ES-I3 (cell line): Measurements from ENCODE around the gene BDH2.

Experiments used
- H3K36me3 ChIP-seq: 2 replicates; pipeline ENCODE4 v1.6.1; 2013; ENCODE audit warnings: mild to moderate bottlenecking, low read length, control low read depth, moderate library complexity; ENCODE audit not compliant: insufficient read depth
- H3K4me1 ChIP-seq: 2 replicates; pipeline ENCODE4 v1.6.1; 2013; ENCODE audit warnings: mild to moderate bottlenecking, control low read depth, low read length; ENCODE audit not compliant: insufficient read depth
- H3K9ac ChIP-seq: 2 replicates; pipeline ENCODE4 v1.6.1; 2013; ENCODE audit warnings: low read depth, mild to moderate bottlenecking, low read length, moderate library complexity
- H3K9me3 ChIP-seq: 2 replicates; pipeline ENCODE4 v1.6.1; 2013; ENCODE audit warnings: mild to moderate bottlenecking, low read length, moderate library complexity; ENCODE audit not compliant: control insufficient read depth, insufficient read depth

The BDH2 gene

GRCh38 chr4:103098341-103098740 is 1.3 kb downstream of the BDH2 start:
- Histone ChIP-seq H3K9ac (no peak overlapping the region), H3K9me3 (no peaks in the 10 kb centered on the region), H3K4me1 (peaks cover 5% of the 10 kb centered on the region; the same call in 1 of the 2 replicates), H3K36me3 (no peaks in the 10 kb centered on the region)

- Histone ChIP-seq H3K9me3 (no peaks in the 10 kb centered on the region), H3K36me3 (no peaks in the 10 kb centered on the region), H3K4me1 (peaks cover 5% of the 10 kb centered on the region; the same call in 1 of the 2 replicates), H3K9ac (no peak overlapping the region)
Measured at GRCh38 chr4:103097112-103097511, 2.5 kb downstream of the BDH2 start.

GRCh38 chr4:103095080-103095479 is 4.6 kb downstream of the BDH2 start:
- H3K9me3 ChIP-seq = no peaks in the 10 kb centered on the region
- H3K36me3 ChIP-seq = no peaks in the 10 kb centered on the region; the same call in 1 of the 2 replicates
- peaks cover 5% of the 10 kb centered on the region; the same call in 1 of the 2 replicates for H3K4me1 ChIP-seq
- no peak overlapping the region for H3K9ac ChIP-seq

- Histone ChIP-seq H3K9ac (no peak overlapping the region), H3K4me1 (no peaks in the 10 kb centered on the region), H3K36me3 (peaks cover 2% of the 10 kb centered on the region), H3K9me3 (no peaks in the 10 kb centered on the region)
Measured at GRCh38 chr4:103092245-103092644, 7.4 kb downstream of the BDH2 start.

- H3K9me3 ChIP-seq = no peaks in the 10 kb centered on the region
- H3K9ac ChIP-seq = no peak overlapping the region
- H3K36me3 ChIP-seq = peaks cover 3% of the 10 kb centered on the region
- no peaks in the 10 kb centered on the region for H3K4me1 ChIP-seq
Measured at GRCh38 chr4:103091601-103092223, 7.9 kb downstream of the BDH2 start.

- H3K9ac ChIP-seq = no peak overlapping the region
- no peaks in the 10 kb centered on the region for H3K4me1 ChIP-seq
- H3K36me3 ChIP-seq = peaks cover 3% of the 10 kb centered on the region
- H3K9me3 ChIP-seq = no peaks in the 10 kb centered on the region
Measured at GRCh38 chr4:103089481-103089880, 10.2 kb downstream of the BDH2 start.

GRCh38 chr4:103086551-103086950 is 13.1 kb downstream of the BDH2 start:
- Histone ChIP-seq H3K36me3 (peaks cover 3% of the 10 kb centered on the region), H3K4me1 (no peaks in the 10 kb centered on the region), H3K9ac (no peak overlapping the region), H3K9me3 (no peaks in the 10 kb centered on the region)

- peaks cover 3% of the 10 kb centered on the region for H3K36me3 ChIP-seq
- no peak overlapping the region for H3K9ac ChIP-seq
- no peaks in the 10 kb centered on the region for H3K4me1 ChIP-seq
- H3K9me3 ChIP-seq = no peaks in the 10 kb centered on the region
Measured at GRCh38 chr4:103085555-103086196, 14.0 kb downstream of the BDH2 start.

GRCh38 chr4:103079621-103080020 is 20.0 kb downstream of the BDH2 start:
- Histone ChIP-seq H3K36me3 (no peaks in the 10 kb centered on the region), H3K9ac (no peak overlapping the region), H3K9me3 (no peaks in the 10 kb centered on the region), H3K4me1 (no peaks in the 10 kb centered on the region)

- no peaks in the 10 kb centered on the region for H3K36me3 ChIP-seq
- H3K9ac ChIP-seq = peak within 1 kb of the TSS; percentile 89
- H3K4me1 ChIP-seq = no peaks in the 10 kb centered on the region
- no peaks in the 10 kb centered on the region for H3K9me3 ChIP-seq
Measured at GRCh38 chr4:103076747-103077347, 22.8 kb downstream of the BDH2 start, which contains the start of gene SLC9B2. SLC9B2 (minus strand) TSS chr4:103076761; CDS start chr4:103067550, 9,211 bp downstream.

- H3K36me3 ChIP-seq = no peaks in the 10 kb centered on the region
- H3K9me3 ChIP-seq = no peaks in the 10 kb centered on the region
- no peaks in the 10 kb centered on the region for H3K4me1 ChIP-seq
- H3K9ac ChIP-seq = peak overlapping the region; percentile 89
Measured at GRCh38 chr4:103075894-103076746, 23.5 kb downstream of the BDH2 start.

- H3K9ac ChIP-seq = peak overlapping the region; percentile 89; the same call in 1 of the 2 replicates
- no peaks in the 10 kb centered on the region for H3K4me1 ChIP-seq
- H3K9me3 ChIP-seq = no peaks in the 10 kb centered on the region
- H3K36me3 ChIP-seq = no peaks in the 10 kb centered on the region
Measured at GRCh38 chr4:103075435-103075893, 24.2 kb downstream of the BDH2 start.

GRCh38 chr4:103074744-103075434 is 24.7 kb downstream of the BDH2 start:
- Histone ChIP-seq H3K9me3 (no peaks in the 10 kb centered on the region), H3K9ac (no peak overlapping the region; the same call in 1 of the 2 replicates), H3K36me3 (no peaks in the 10 kb centered on the region), H3K4me1 (no peaks in the 10 kb centered on the region)
